NCI-H2196 (cell line): Measurements from ENCODE around the gene CTCF.

ENCODE experiments used
- DNase-seq: peaks from one replicate; lab custom pipeline; 2025; ENCODE audit not compliant: unreplicated experiment; lab: John Stamatoyannopoulos, UW

Gene CTCF

DNA sequence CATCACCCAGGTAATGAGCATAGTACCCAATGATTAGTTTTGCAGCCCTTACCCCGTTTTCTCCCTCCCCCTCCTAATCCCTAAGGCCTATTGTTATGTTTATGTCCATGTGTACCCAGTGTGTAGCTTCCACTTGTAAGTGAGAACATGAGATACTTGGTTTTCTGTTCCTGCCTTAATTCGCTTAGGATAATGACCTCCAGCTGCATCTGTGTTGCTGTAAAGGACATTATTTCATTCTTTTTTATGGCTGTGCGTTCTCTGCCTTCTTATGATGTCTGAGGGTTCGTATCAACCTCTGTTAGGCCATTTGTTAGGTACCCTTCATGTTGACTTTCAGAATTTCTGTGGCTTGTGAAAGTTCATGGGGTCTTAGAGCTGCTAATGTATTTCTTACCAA is 31.0 kb downstream of the CTCF start:
- DNase-seq: no peak

- no peak for DNase-seq
Observed at GRCh38 chr16:67593701-67594100, 31.4 kb downstream of the CTCF start.

- no peak for DNase-seq
Observed at GRCh38 chr16:67594256-67594915, 32.1 kb downstream of the CTCF start.

DNA sequence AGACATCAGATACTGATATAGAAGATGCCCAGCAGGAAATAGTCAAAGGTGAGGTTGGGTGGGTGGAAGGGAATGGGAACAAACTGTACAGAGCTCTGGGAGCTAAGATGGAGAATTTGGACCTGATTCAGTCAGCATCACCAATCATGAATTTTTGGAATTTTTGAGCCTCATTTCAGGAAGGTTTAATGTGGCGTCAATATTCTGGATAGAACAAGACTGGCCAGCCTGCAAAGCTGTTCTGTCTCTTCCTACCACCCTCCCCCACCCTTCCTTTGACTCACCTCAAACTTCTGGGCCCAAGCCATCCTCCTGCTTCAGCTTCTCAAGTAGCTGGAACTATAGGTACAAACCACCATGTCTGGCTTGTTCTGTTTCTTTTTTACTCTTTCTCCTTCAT is 32.6 kb downstream of the CTCF start:
- no peak for DNase-seq

- DNase-seq: no peak
Observed at GRCh38 chr16:67598527-67598926, 36.2 kb downstream of the CTCF start.

- DNase-seq: no peak
Observed at GRCh38 chr16:67605641-67606040, 43.3 kb downstream of the CTCF start.

- DNase-seq: no peak
Observed at GRCh38 chr16:67606632-67607031, 44.3 kb downstream of the CTCF start.

DNA sequence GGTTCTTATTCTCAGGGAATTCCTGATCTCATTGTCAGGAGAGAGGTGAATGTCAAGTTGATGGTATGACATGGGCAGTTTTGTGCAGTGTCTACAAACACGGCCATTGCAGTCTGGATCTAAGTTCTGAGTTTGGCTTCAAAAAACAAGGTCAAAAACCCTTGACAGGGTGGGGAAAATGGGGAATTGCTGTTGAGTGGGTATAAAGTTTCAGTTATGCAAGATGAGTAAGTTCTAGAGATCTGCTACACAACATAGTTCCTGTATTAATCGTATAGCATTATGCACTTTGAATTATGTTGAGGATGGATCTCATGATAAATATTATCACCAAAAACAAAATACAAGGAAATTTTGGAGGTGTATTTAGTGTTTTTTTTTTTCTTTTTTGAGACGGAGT is 46.0 kb downstream of the CTCF start:
- DNase-seq: no peak

DNA sequence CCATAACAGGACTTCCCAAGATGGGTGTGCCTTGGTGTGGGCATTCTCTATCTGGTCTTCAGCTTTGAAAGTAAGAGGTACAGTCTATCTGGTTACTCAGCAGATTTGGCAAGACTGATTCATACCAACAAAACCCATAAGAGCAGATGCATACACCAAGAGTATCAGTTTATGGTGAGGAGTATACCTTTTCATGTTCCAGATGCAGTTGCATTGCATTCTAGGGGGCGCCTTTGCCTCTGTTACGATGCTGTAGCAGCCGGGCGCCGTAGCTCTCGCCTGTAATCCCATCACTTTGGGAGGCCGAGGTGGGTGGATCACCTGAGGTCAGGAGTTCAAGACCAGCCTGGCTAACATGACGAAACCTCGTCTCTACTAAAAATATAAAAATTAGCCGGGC is 51.5 kb downstream of the CTCF start:
- no peak for DNase-seq

DNA sequence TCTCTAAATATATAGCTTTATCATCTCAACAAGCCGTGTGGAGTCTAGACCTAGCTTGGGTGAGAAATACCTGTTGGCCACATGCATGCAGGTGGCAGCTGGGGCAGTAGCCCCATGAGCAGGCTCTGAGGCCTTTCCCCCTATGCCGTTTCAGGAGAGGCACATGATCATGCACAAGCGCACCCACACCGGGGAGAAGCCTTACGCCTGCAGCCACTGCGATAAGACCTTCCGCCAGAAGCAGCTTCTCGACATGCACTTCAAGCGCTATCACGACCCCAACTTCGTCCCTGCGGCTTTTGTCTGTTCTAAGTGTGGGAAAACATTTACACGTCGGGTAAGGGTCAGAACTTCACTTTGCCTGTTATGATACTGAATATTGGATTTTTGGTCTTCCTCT is 65.9 kb downstream of the CTCF start:
- no peak for DNase-seq

GRCh38 chr16:67632415-67633172 is 70.3 kb downstream of the CTCF start:
- DNase-seq: no peak

GRCh38 chr16:67636713-67637112 is 74.4 kb downstream of the CTCF start:
- no peak for DNase-seq

GRCh38 chr16:67637625-67638024 is 75.3 kb downstream of the CTCF start:
- DNase-seq: no peak

GRCh38 chr16:67641779-67642708 is 79.7 kb downstream of the CTCF start:
- peak; percentile 65 for DNase-seq

GRCh38 chr16:67644038-67644437 is 81.7 kb downstream of the CTCF start:
- DNase-seq: no peak

- no peak for DNase-seq
Observed at GRCh38 chr16:67645397-67646121, 83.2 kb downstream of the CTCF start.

GRCh38 chr16:67647111-67647651 is 84.9 kb downstream of the CTCF start:
- no peak for DNase-seq

DNA sequence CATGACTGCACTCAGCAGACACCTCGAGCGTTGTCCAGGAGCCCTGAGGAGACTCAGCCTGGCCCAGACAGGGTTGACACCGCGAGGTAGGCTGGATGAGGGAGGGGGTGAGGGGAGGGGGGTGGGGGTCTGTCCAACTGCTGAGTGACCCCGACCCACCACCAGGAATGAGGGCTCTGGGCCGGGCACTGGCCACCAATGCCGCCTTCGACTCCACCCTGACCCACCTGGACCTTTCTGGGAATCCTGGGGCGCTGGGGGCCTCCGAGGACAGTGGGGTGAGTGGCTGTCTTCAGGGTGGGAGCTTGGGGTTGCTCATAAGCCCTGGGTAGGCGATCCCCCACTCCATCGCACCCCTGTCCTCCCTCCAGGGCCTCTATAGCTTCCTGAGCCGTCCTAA is 85.4 kb downstream of the CTCF start:
- DNase-seq: no peak

- no peak for DNase-seq
Observed at GRCh38 chr16:67648088-67648763, 85.9 kb downstream of the CTCF start.

DNA sequence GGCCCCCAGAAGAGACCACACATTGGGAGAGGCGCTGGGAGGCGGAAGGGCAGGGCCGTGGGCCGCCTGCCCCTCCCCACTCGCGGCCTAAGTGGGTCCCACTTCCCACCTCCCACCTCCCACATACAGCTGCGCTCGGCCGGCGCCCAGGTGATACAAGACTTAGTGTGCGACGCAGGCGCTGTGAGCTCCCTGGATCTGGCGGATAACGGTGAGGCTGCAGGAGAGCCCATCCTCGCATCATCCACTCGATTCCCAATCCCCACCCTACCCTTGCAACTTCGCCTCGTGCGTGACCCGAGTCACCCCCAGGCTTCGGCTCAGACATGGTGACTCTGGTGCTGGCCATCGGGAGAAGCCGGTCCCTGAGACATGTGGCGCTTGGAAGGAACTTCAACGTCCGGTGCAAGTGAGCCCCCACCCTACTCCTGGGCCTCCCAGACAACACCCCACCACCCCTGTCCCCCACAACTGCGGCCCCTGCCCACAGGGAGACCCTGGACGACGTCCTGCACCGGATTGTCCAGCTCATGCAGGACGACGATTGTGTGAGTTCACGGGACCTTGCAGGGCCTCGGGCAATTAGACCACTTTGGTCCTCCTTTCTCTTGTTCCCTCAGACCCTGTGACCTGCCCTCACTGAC is 86.6 kb downstream of the CTCF start:
- no peak for DNase-seq
